ENCODE measurements around the gene TRIM71.
"Not testable (repeated sequence)": the region's sequence is repeated elsewhere in the genome, so short reads cannot be mapped to it uniquely, and the experiment has no call there.

Gene TRIM71

GRCh38 chr3:32892625-32893598, 75.1 kb downstream of the TRIM71 start:
- ATAC-seq (no peak), DNase-seq (no peak)
- Mint-ChIP-seq H3K36me3 (ENCODE audit: low read depth) (no peaks in the 10 kb centered on the region), H3K27me3 (peaks cover 22% of the 10 kb centered on the region), H3K27ac (no peak overlapping the region), H3K9me3 (no peaks in the 10 kb centered on the region), H3K4me1 (no peaks in the 10 kb centered on the region), H3K4me3 (no peak overlapping the region)

- H3K36me3 Mint-ChIP-seq (ENCODE audit: low read depth): no peaks in the 10 kb centered on the region
These were observed 77.2 kb downstream of the TRIM71 start for GRCh38 chr3:32894977-32895376.

GRCh38 chr3:32895701-32896100, 77.9 kb downstream of the TRIM71 start:
- no peak overlapping the region for H3K27ac Mint-ChIP-seq
- peaks cover 34% of the 10 kb centered on the region for H3K27me3 Mint-ChIP-seq
- H3K9me3 Mint-ChIP-seq: no peaks in the 10 kb centered on the region

More at GRCh38 chr3:32894977-32895376, 77.2 kb downstream of the TRIM71 start:
- no peak for ATAC-seq
- Mint-ChIP-seq H3K27ac (no peak overlapping the region), H3K27me3 (peaks cover 34% of the 10 kb centered on the region), H3K4me1 (no peaks in the 10 kb centered on the region), H3K9me3 (no peaks in the 10 kb centered on the region), H3K4me3 (no peak overlapping the region)
- DNase-seq: no peak

GRCh38 chr3:32896143-32896542, 78.3 kb downstream of the TRIM71 start:
- H3K9me3 Mint-ChIP-seq: no peaks in the 10 kb centered on the region
- H3K4me1 Mint-ChIP-seq: no peaks in the 10 kb centered on the region
- H3K36me3 Mint-ChIP-seq (ENCODE audit: low read depth): no peaks in the 10 kb centered on the region
- DNase-seq (no peak), ATAC-seq (no peak)
- no peak overlapping the region for H3K4me3 Mint-ChIP-seq
- no peak overlapping the region for H3K27ac Mint-ChIP-seq
- peaks cover 34% of the 10 kb centered on the region for H3K27me3 Mint-ChIP-seq

More at GRCh38 chr3:32895701-32896100, 77.9 kb downstream of the TRIM71 start:
- ATAC-seq (no peak), DNase-seq (no peak)
- Mint-ChIP-seq H3K4me3 (no peak overlapping the region), H3K4me1 (no peaks in the 10 kb centered on the region), H3K36me3 (ENCODE audit: low read depth) (no peaks in the 10 kb centered on the region)

GRCh38 chr3:32897001-32897601, 79.3 kb downstream of the TRIM71 start:
- no peak for ATAC-seq
- Mint-ChIP-seq H3K4me1 (no peaks in the 10 kb centered on the region), H3K27ac (no peak overlapping the region), H3K27me3 (peaks cover 32% of the 10 kb centered on the region), H3K4me3 (no peak overlapping the region), H3K9me3 (no peaks in the 10 kb centered on the region), H3K36me3 (ENCODE audit: low read depth) (no peaks in the 10 kb centered on the region)
- no peak for DNase-seq

- H3K4me1 Mint-ChIP-seq: no peaks in the 10 kb centered on the region
- H3K4me3 Mint-ChIP-seq: no peak overlapping the region
- no peak for ATAC-seq
- no peak for DNase-seq
- peaks cover 29% of the 10 kb centered on the region for H3K27me3 Mint-ChIP-seq
- no peaks in the 10 kb centered on the region for H3K9me3 Mint-ChIP-seq
- H3K27ac Mint-ChIP-seq: no peak overlapping the region
- H3K36me3 Mint-ChIP-seq (ENCODE audit: low read depth): no peaks in the 10 kb centered on the region
These were observed 80.3 kb downstream of the TRIM71 start for GRCh38 chr3:32897981-32898623.

GRCh38 chr3:32899265-32899664, 81.5 kb downstream of the TRIM71 start:
- Mint-ChIP-seq H3K27me3 (peaks cover 29% of the 10 kb centered on the region), H3K9me3 (no peaks in the 10 kb centered on the region), H3K4me3 (no peak overlapping the region), H3K27ac (no peak overlapping the region), H3K36me3 (ENCODE audit: low read depth) (no peaks in the 10 kb centered on the region), H3K4me1 (no peaks in the 10 kb centered on the region)
- ATAC-seq (no peak), DNase-seq (no peak)

- Mint-ChIP-seq H3K4me3 (no peak overlapping the region), H3K36me3 (ENCODE audit: low read depth) (no peaks in the 10 kb centered on the region), H3K4me1 (no peaks in the 10 kb centered on the region), H3K27me3 (peaks cover 18% of the 10 kb centered on the region), H3K27ac (no peak overlapping the region), H3K9me3 (no peaks in the 10 kb centered on the region)
- ATAC-seq: no peak
- no peak for DNase-seq
These were observed 83.5 kb downstream of the TRIM71 start for GRCh38 chr3:32901005-32901932.

- Mint-ChIP-seq H3K4me3 (peak overlapping the region; percentile 49), H3K27me3 (peaks cover 15% of the 10 kb centered on the region)
- ATAC-seq (peak; percentile 77), DNase-seq (peak; percentile 34)
- not testable (repeated sequence) for H3K27ac Mint-ChIP-seq; H3K4me1 Mint-ChIP-seq; H3K9me3 Mint-ChIP-seq; H3K36me3 Mint-ChIP-seq (ENCODE audit: low read depth)
These were observed 85.1 kb downstream of the TRIM71 start for GRCh38 chr3:32902887-32903371.

GRCh38 chr3:32903953-32904352, 86.2 kb downstream of the TRIM71 start:
- DNase-seq: no peak
- H3K9me3 Mint-ChIP-seq: no peaks in the 10 kb centered on the region
- no peaks in the 10 kb centered on the region for H3K36me3 Mint-ChIP-seq (ENCODE audit: low read depth)
- ATAC-seq: no peak
- no peak overlapping the region for H3K27ac Mint-ChIP-seq
- H3K4me3 Mint-ChIP-seq: no peak overlapping the region
- peaks cover 10% of the 10 kb centered on the region for H3K27me3 Mint-ChIP-seq
- no peaks in the 10 kb centered on the region for H3K4me1 Mint-ChIP-seq

- Mint-ChIP-seq H3K4me1 (no peaks in the 10 kb centered on the region), H3K27me3 (peaks cover 3% of the 10 kb centered on the region), H3K27ac (no peak overlapping the region), H3K9me3 (no peaks in the 10 kb centered on the region), H3K4me3 (no peak overlapping the region), H3K36me3 (ENCODE audit: low read depth) (no peaks in the 10 kb centered on the region)
- ATAC-seq (no peak), DNase-seq (no peak)
These were observed 92.2 kb downstream of the TRIM71 start for GRCh38 chr3:32909999-32910398.

GRCh38 chr3:32910954-32911353, 93.2 kb downstream of the TRIM71 start:
- Mint-ChIP-seq H3K9me3 (no peaks in the 10 kb centered on the region), H3K4me1 (no peaks in the 10 kb centered on the region), H3K27me3 (peaks cover 3% of the 10 kb centered on the region), H3K27ac (no peak overlapping the region), H3K36me3 (ENCODE audit: low read depth) (no peaks in the 10 kb centered on the region), H3K4me3 (no peak overlapping the region)
- DNase-seq (no peak), ATAC-seq (no peak)

- no peak overlapping the region for H3K4me3 Mint-ChIP-seq
- peaks cover 5% of the 10 kb centered on the region for H3K9me3 Mint-ChIP-seq
- H3K27ac Mint-ChIP-seq: no peak overlapping the region
- peaks cover 3% of the 10 kb centered on the region for H3K27me3 Mint-ChIP-seq
- H3K4me1 Mint-ChIP-seq: no peaks in the 10 kb centered on the region
- peaks cover 3% of the 10 kb centered on the region for H3K36me3 Mint-ChIP-seq (ENCODE audit: low read depth)
- ATAC-seq: no peak
- DNase-seq: no peak
These were observed 94.2 kb downstream of the TRIM71 start for GRCh38 chr3:32912046-32912445.

Data from activated naive CD8-positive, alpha-beta T cell treated with anti-CD3 and anti-CD28 coated beads, Interleukin-2, amount 50 U/mL, for 24 hours (primary cell).